GM18867 (cell line): Measurements from ENCODE around the gene JAM3.

Source experiments
- ATAC-seq: cut with Tn5 transposase; IDR thresholded peaks from one replicate; pipeline ENCODE4 v1.9.1; 2021; ENCODE audit warnings: mild to moderate bottlenecking, moderate library complexity; ENCODE audit not compliant: unreplicated experiment

JAM3 gene

GRCh38 chr11:134038897-134039470 lies 29.9 kb upstream of the JAM3 start:
- ATAC-seq, result no peak

GRCh38 chr11:134039726-134040385 lies 29.0 kb upstream of the JAM3 start:
- no peak for ATAC-seq

GRCh38 chr11:134040386-134041302 lies 28.2 kb upstream of the JAM3 start:
- no peak for ATAC-seq

GRCh38 chr11:134041349-134041748 lies 27.5 kb upstream of the JAM3 start:
- no peak for ATAC-seq

GRCh38 chr11:134041791-134042696 lies 26.8 kb upstream of the JAM3 start:
- no peak for ATAC-seq

GRCh38 chr11:134043821-134044420 lies 25.0 kb upstream of the JAM3 start:
- no peak for ATAC-seq

GRCh38 chr11:134044514-134045284 lies 24.2 kb upstream of the JAM3 start:
- no peak for ATAC-seq

- ATAC-seq, result no peak
Measured at GRCh38 chr11:134045799-134046635, 22.9 kb upstream of the JAM3 start.

DNA sequence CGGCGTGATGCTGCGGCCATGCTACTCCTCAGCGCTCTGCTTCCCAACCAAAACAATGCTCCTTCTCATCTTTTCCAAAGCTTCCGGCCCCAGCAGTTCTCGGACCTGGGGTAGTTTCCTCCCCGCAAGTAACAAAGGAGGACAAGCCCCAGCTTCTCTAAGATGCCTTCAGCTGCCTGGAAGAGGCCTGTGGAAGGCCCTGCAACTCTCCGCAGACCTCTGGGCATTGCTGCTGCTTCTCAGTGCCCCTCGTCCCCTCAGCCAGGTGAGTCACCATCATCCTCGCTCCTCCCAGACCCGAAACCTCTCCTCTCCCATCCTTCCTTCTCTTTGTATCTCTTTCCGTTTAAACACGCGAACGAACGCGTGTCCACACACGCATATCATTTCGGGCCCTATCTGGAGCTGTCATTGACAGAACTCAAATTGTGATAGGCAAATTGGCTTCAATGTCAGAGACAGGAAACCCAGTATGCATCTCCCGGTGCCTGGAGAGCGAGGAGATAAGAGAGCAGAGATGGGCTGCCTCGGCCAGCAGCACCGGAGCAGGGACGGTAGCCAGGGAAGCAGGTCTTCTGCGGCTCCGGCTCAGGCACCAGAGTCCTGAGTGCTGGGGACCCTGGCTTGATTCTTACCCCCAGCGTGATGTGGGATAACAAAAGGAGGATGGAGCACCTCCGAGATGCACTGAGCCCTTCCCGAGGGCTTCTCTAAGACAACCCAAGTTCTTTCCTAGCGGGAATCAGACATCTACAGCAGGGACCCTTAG lies 22.0 kb upstream of the JAM3 start:
- ATAC-seq, result no peak

- no peak for ATAC-seq
Measured at GRCh38 chr11:134047586-134047999, 21.3 kb upstream of the JAM3 start.

DNA sequence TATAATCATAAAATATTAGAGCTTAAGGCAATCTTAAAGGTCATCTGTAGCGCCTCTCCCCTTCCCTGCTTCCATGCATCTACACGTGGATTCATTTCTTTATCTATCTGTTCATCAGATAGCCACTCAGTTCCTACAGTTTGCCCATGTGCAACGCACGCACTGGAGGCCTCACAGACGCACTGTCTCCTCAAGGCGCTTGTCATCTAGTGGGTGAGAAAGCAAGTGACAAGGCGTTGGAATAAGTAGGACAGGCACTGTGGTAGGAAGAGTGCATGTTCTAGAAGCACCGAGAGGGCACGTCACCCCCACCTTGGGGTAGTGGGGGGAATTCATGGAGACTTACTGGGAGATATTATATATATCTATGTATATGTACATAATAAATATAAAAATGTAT lies 20.8 kb upstream of the JAM3 start:
- no peak for ATAC-seq

GRCh38 chr11:134049303-134049702 lies 19.6 kb upstream of the JAM3 start:
- no peak for ATAC-seq

DNA sequence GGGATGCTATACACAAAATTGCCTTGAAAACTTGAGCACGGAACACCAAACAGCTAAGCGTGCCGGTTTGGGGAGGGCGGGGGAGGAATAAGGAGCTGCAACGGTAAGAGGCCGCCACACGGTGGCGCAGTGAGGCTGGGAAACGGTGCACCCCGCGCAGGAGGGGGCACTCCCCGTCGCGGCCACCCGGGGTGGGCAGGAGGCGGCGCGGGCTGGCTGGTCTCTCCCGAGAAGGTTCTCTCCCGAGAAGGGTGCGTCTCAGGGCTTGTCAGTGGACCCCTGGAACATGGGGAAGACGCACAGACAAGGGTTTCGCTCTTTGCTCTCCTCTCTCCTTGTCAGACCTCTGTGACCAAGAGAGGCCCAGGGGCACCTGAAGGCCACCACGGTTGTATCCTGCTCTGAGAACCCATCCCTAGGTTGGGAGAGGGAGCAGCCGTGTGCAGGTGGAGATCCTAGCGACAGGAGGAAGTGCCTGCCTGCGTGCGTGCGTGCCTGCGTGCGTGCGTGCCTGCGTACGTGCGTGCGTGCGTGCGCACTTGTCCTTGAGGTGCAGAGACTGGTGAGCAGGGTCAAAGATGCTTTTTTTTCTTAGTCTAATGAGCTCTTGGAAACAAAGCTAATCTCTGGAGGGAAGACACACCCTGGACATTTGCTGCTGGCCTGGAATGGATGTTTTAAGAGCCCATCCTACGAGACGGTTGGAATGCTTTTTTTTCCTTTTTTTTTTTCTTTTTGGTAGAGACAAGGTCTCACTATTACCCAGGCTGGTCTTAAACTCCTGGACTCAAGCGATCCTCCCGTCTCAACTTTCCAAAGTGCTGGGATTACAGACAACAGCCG lies 18.1 kb upstream of the JAM3 start:
- ATAC-seq, result peak; percentile 94

DNA sequence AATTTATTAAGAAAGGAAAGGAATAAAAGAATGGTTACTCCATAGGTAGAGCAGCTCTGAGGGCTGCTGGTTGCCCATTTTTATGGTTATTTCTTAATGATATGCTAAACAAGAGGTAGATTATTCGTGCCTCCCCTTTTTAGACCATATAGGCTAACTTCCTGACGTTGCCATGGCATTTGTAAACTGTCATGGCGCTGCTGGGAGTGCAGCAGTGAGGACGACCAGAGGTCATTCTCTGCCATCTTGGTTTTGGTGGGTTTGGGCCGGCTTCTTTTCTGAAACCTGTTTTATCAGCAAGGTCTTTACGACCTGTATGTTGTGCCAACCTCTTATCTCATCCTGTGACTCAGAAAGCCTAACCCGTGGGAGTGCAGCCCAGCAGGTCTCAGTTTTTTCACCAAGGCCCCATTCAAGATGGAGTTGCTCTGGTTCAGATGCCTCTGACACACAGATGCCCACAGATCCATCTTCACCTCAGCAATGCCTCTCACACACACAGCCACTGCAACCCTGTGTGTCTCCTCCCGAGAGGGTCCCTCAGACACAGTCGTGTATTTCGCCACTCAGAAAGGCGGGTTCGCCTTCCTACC lies 16.4 kb upstream of the JAM3 start:
- ATAC-seq, result no peak

- ATAC-seq, result no peak
Measured at GRCh38 chr11:134052988-134053945, 15.6 kb upstream of the JAM3 start.

DNA sequence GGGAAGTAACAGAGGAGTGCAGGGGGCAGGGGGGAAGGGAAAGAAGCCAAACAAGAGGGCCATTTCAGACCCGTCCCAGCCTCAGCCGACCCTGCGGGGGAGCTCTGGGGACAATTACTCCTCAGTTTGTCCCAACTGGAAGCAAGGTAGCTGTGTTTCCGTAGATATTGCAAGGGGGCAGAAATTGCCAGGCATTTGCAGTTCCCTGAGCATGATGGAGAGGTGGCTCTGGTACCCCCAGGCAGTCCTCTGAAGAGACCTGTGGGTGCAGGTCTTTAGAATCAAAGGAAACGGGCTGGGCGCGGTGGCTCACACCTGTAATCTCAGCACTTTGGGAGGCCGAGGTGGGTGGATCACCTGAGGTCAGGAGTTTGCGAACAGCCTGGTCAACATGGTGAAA lies 13.8 kb upstream of the JAM3 start:
- no peak for ATAC-seq
